Heart left ventricle (tissue), 13 donors: ENCODE results near the gene RHOT2.

Experiments used
- POLR2A ChIP-seq, 2 donors: fragments of 450-650 bp; IDR thresholded peaks; one replicate each; pipeline ENCODE4 v1.6.1; 2017; ENCODE audit warnings: antibody characterized with exemption in 2 of 2, mild to moderate bottlenecking in 2 of 2, moderate library complexity in 2 of 2
- TF ChIP-seq, protein P1 (sequence below), 12 donors: fragments of 200-600 bp; sonication (generic) in 4 of 12; IDR thresholded peaks; one replicate each; pipeline versions ENCODE4 v1.5.0 to v1.8.0; 2018 to 2022; ENCODE audit warnings: antibody characterized with exemption in 12 of 12, mild to moderate bottlenecking in 5 of 12
- donor health status: ischemic (EF 13 %, LVEDD 7.1; RV severe dilation, severe dysfunction).
- donor health status: DM: no; HTN: yes; CAD: no.
- donor health status: DM: no; HTN: no; CAD: no.
- donor health status: ischemic (EF 25% LVEDD 6.9; RV normal size, moderate dysfunction).
- donor health status: ischemic (EF 25% LVEDD 5.7; RV mildly dilated, moderate dysfunction).
- donor health status: ischemic (EF 35%, LVEDD 5.7; RV mildly dilated, moderate dysfunction).
- donor health status: nonischemic (EF 11% LVEDD 7.7; RV severe dilation, severe dysfunction).
- donor health status: DM: yes; HTN: yes; CAD: no.
- donor health status: PGD.
- donor health status: ischemic (EF 29% LVEDD 5.4; RV normal size, mild dysfunction).
- donor health status: nonischemic (EF 23%, LVEDD 6.1; RV moderate dilation, normal function).

- TF ChIP-seq, protein P1, sequence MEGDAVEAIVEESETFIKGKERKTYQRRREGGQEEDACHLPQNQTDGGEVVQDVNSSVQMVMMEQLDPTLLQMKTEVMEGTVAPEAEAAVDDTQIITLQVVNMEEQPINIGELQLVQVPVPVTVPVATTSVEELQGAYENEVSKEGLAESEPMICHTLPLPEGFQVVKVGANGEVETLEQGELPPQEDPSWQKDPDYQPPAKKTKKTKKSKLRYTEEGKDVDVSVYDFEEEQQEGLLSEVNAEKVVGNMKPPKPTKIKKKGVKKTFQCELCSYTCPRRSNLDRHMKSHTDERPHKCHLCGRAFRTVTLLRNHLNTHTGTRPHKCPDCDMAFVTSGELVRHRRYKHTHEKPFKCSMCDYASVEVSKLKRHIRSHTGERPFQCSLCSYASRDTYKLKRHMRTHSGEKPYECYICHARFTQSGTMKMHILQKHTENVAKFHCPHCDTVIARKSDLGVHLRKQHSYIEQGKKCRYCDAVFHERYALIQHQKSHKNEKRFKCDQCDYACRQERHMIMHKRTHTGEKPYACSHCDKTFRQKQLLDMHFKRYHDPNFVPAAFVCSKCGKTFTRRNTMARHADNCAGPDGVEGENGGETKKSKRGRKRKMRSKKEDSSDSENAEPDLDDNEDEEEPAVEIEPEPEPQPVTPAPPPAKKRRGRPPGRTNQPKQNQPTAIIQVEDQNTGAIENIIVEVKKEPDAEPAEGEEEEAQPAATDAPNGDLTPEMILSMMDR (IDR thresholded peaks at IDR 0.05): no peak
- TF ChIP-seq POLR2A (IDR thresholded peaks at IDR 0.05): no peak
Observed at GRCh38 chr16:635573-636205, 32.2 kb upstream of the RHOT2 start.
